OCI-LY7 (cell line): ENCODE results near the gene PHAF1. TPM values are rescaled to one million over a fixed set of nuclear protein-coding genes. Genes with fewer than 3 reads are reported as not detected.
A peak's percentile ranks its signal among the peaks of the same experiment; 100 is the strongest.

Experiments used
- BruUV-seq: library from RNA; stranded (reverse); fragments of 400-500 nt; replicated peaks from 2 replicates; lab custom pipeline; 2021; lab: Mats Ljungman, UMichigan
- CTCF ChIA-PET: fragments of 300-600 bp; sonication (Branson Sonifier 250); formaldehyde crosslinking; loops from one replicate; lab custom pipeline; 2022; ENCODE audit warnings: antibody characterized with exemption; ENCODE audit not compliant: unreplicated experiment; lab: Charles Lee
- POLR2A ChIA-PET: fragments of 300-600 bp; sonication (Branson Sonifier 250); formaldehyde crosslinking; loops from one replicate; lab custom pipeline; 2022; ENCODE audit warnings: antibody characterized with exemption; lab: Charles Lee
- DNase-seq: peaks from one replicate; pipeline ENCODE4 v3.0.0-alpha.2; 2015; ENCODE audit warnings: low spot score
- H2AFZ ChIP-seq: fragments of 200-600 bp; sonication (generic), shearing (Covaris generic); 2 replicates; pipeline ENCODE4 v1.6.1; 2014; ENCODE audit warnings: mild to moderate bottlenecking, antibody characterized with exemption, low read length, moderate library complexity
- H3K27ac ChIP-seq: fragments of 200-600 bp; sonication (generic); 2 replicates; pipeline ENCODE4 v1.5.1; 2014; ENCODE audit warnings: mixed run types, low read depth, mild to moderate bottlenecking, moderate library complexity, low read length, inconsistent platforms; ENCODE audit not compliant: poor library complexity, severe bottlenecking
- H3K36me3 ChIP-seq: fragments of 200-600 bp; sonication (generic); 2 replicates; pipeline ENCODE4 v1.6.1; 2014; ENCODE audit warnings: mild to moderate bottlenecking, antibody characterized with exemption, low read length, moderate library complexity, mixed read lengths; ENCODE audit not compliant: insufficient read depth
- H3K4me1 ChIP-seq: fragments of 200-600 bp; sonication (generic); 2 replicates; pipeline ENCODE4 v1.5.1; 2014; ENCODE audit warnings: mild to moderate bottlenecking, low read length; ENCODE audit not compliant: insufficient read depth, poor library complexity, severe bottlenecking
- H3K4me2 ChIP-seq: fragments of 200-600 bp; sonication (generic); 2 replicates; pipeline ENCODE4 v1.6.1; 2014; ENCODE audit warnings: mild to moderate bottlenecking, low read length
- H3K4me3 ChIP-seq: fragments of 200-600 bp; sonication (generic); 2 replicates; pipeline ENCODE4 v1.5.1; 2014; ENCODE audit warnings: mild to moderate bottlenecking, low read depth, low read length; ENCODE audit not compliant: poor library complexity, severe bottlenecking
- H3K79me2 ChIP-seq: fragments of 200-600 bp; sonication (generic); 2 replicates; pipeline ENCODE4 v1.6.1; 2016; ENCODE audit warnings: low read depth, mild to moderate bottlenecking, low read length, moderate library complexity, mixed read lengths; ENCODE audit not compliant: insufficient read depth
- H3K9me2 ChIP-seq: fragments of 200-600 bp; sonication (generic); 2 replicates; pipeline ENCODE4 v1.6.1; 2016; ENCODE audit warnings: mild to moderate bottlenecking, low read length, mixed read lengths; ENCODE audit not compliant: insufficient read depth
- H3K9me3 ChIP-seq: fragments of 200-600 bp; sonication (generic); 2 replicates; pipeline ENCODE4 v1.6.1; 2014; ENCODE audit warnings: mild to moderate bottlenecking, mixed run types, low read length, mixed read lengths
- H4K20me1 ChIP-seq: fragments of 200-600 bp; sonication (generic); 2 replicates; pipeline ENCODE4 v1.6.1; 2014; ENCODE audit warnings: mild to moderate bottlenecking, antibody characterized with exemption, low read length, moderate library complexity, mixed read lengths; ENCODE audit not compliant: insufficient read depth
- CTCF ChIP-seq: fragments of 200-600 bp; sonication (generic); conservative IDR thresholded peaks from 2 replicates; pipeline ENCODE4 v1.5.1; 2014; ENCODE audit warnings: mild to moderate bottlenecking, antibody characterized with exemption, low read length, moderate library complexity, mixed read lengths
- EZH2phosphoT487 ChIP-seq: fragments of 200-600 bp; sonication (generic); IDR thresholded peaks from 2 replicates; pipeline ENCODE4 v1.6.1; 2018; ENCODE audit warnings: low read depth, borderline replicate concordance, mild to moderate bottlenecking, mixed run types, antibody characterized with exemption, low read length, moderate library complexity, mixed read lengths
- intact Hi-C: fragments of 100-400 bp; cut with micrococcal nuclease; formaldehyde crosslinking; loops from one replicate; pipeline ENCODE4 v1.10.0; 2022; ENCODE audit not compliant: unreplicated experiment
- total RNA-seq, 2 experiments: library from RNA; depleted of rRNA in 1 of 2; stranded (reverse); fragments of >200 nt in 1 of 2; shearing (Covaris generic) in 1 of 2; gene quantifications; 2 replicates each; pipeline ENCODE4 v1.2.3, GENCODE V29; 2014 to 2022

Gene PHAF1
- total RNA-seq, 2 experiments from 2014 or later = 13.9 to 16.8 TPM

GRCh38 chr16:67154578-67155294, 45.0 kb downstream of the PHAF1 start:
- Histone ChIP-seq H3K9me3 (no peaks in the 10 kb centered on the region), H3K4me1 (peaks cover 18% of the 10 kb centered on the region), H3K36me3 (0 out of 2 replicates have a peak, but pooled peaks cover 2% of the 10 kb centered on the region), H3K4me3 (no peak overlapping the region), H3K79me2 (no peaks in the 10 kb centered on the region), H3K27ac (no peak overlapping the region), H3K4me2 (peak overlapping the region; percentile 30; the same call in 1 of the 2 replicates), H4K20me1 (no peaks in the 10 kb centered on the region), H2AFZ (no peak overlapping the region), H3K9me2 (no peaks in the 10 kb centered on the region)
- intact Hi-C loops = loop anchor here (1.0 to 2.0 kb wide), 3 partner anchors 136 to 200 kb away; no protein-coding TSS in a partner anchor
- ChIA-PET CTCF (interaction anchor here (1.1 kb wide), 1 partner anchor 54 kb away, joined by 3 read pairs; no protein-coding TSS in a partner anchor), POLR2A (interaction anchor here (0.6 to 0.7 kb wide), 4 partner anchors 38 to 136 kb away, joined by 3 to 5 read pairs (median 4); no protein-coding TSS in a partner anchor)
- no peak for TF ChIP-seq CTCF
- TF ChIP-seq EZH2phosphoT487 = no peak
- DNase-seq = no peak
- BruUV-seq = no TSS peak

GRCh38 chr16:67155295-67156142, 45.8 kb downstream of the PHAF1 start:
- H3K4me1 ChIP-seq = peaks cover 19% of the 10 kb centered on the region
- ChIA-PET CTCF (interaction anchor here (1.1 kb wide), 1 partner anchor 55 kb away, joined by 3 read pairs; no protein-coding TSS in a partner anchor), POLR2A (interaction anchor here (0.5 to 0.7 kb wide), 5 partner anchors 37 to 137 kb away, joined by 3 to 5 read pairs (median 3); no protein-coding TSS in a partner anchor)
- H3K79me2 ChIP-seq = no peaks in the 10 kb centered on the region
- H3K36me3 ChIP-seq = no peaks in the 10 kb centered on the region
- peak overlapping the region; percentile 40; the same call in 1 of the 2 replicates for H3K4me2 ChIP-seq
- H3K9me3 ChIP-seq = no peaks in the 10 kb centered on the region
- DNase-seq = peak; percentile 80
- no peak overlapping the region for H2AFZ ChIP-seq
- BruUV-seq = no TSS peak
- TF ChIP-seq CTCF (peak; percentile 90), EZH2phosphoT487 (no peak)
- no peaks in the 10 kb centered on the region for H3K9me2 ChIP-seq
- no peak overlapping the region for H3K27ac ChIP-seq
- no peaks in the 10 kb centered on the region for H4K20me1 ChIP-seq
- intact Hi-C loops = loop anchor here (1.0 to 2.0 kb wide), 3 partner anchors 137 to 201 kb away; no protein-coding TSS in a partner anchor
- H3K4me3 ChIP-seq = no peak overlapping the region
